HS-27A (cell line): ENCODE measurements around the gene ACBD4.

ENCODE experiments used
- DNase-seq: peaks from one replicate; pipeline ENCODE4 v3.0.0-alpha.2; 2012; ENCODE audit warnings: low read depth, missing footprints

Gene ACBD4

DNA sequence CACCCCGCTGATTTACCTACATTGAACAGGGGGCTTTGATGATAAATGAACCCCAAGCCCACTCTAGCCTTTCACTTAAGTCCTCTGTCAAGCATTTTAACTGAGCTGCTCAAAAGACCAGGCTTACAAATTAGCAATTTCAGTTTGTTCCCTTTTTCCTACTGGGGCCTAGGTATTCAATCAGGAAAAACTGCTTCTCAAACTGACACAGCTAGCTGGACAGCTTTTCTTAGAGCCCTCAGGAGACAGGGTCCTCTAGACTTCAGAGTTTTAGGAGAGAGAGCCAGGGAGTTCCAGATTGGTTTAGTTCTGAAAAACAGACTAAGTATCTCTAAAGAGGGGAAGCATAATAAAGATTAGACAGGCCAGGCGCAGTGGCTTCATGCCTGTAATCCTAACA, 20.0 kb downstream of the ACBD4 start:
- DNase-seq = no peak

DNA sequence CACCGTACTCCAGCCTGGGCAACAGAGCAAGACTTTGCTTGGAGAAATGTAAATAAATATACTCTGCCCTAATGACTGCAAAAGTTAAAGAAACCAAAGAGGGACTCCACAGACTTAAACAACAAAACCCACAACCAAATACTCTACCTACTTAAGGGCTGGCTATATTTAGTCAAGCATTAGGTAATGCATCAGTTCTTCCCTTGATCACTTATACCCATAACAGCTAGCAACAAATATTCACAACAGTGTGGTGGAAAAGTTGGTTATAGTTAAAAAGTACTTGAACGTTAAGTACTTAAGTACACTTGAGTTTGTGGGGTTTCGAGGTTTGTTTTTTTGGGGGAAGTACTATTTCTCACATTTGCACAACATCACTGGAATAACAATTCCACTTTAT, 20.8 kb downstream of the ACBD4 start:
- DNase-seq = no peak

DNA sequence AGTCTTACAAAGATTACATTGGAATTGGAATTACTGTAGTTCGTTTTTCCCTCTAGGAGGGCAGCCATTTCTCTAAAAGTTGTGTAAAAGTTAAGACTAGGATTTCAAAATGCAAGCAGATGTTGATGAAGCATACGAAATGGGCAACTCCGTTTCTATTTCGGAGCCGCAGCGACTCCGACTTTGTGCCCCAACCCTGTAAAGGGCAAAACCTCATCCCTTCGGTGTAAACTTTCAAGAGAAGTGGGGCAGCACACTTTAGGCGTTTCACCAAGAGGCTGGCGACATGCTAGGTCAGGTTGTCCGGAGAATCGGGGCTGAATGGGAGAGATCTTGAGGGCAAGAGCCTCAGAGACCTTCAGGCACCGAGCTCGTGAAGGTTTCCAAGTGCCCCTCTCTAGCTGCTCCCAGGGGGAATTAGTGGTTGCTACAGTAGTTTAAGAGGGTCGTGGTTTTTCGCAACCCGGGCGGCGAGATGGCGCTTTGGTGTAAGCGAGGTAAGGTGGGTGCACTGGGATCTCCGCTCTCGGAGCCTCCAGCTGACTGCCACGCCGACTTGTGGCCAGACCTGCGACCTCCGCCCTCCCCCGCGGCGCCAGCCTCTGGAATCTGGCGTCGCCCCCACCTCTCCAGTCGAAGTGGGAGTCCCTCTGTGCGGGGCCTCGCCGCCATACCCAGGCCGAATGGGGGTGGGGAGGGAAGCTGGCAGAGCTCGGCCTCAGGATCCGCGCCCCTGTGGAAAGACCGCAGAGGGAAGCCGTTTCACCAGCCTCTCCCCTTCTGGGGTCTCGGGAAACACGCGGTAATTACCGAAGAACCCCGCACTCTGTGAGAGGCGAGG, 25.2 kb downstream of the ACBD4 start:
- DNase-seq = no peak

DNA sequence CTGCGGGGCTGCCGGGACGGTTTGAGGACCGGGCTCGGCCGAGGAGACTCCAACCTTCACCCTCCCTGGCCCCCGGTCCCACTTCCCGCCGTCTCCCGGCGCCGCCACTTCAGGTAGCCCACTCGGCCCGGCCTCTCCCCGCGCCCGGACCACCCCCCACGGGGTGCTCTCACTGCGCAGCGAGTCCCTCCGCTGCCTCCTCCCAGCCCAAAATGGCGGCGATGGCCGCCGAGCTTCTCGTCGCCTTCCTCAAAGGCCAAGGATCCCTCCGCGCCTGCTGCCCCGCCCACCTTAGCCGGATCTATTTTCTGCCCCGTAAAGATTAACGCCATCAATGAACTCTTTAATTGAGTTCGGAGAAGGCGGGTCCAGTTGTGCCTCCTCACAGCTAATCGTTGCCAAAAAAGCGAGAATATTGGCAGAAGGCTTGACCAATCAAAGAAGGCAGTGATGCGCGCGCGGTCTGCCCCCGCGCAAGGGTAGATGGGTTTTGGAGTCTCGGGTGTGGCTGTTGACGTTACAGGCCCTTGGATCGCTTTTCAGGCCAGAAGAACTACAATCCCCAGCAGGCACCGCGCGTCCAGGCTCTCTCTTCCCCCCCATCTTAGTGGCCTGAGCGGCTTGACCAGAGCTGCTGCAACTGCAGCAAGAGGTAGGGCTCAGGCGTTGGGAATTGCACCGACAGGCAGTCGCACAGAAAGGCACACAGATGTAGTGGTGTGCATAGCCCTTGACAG, 26.0 kb downstream of the ACBD4 start, which contains the start of gene HEXIM2:
Gene HEXIM2 (plus strand): TSS at position 588 of the 737 bp plus-strand sequence. CDS start 919 bp downstream, outside the sequence.
- DNase-seq = peak; percentile 95

DNA sequence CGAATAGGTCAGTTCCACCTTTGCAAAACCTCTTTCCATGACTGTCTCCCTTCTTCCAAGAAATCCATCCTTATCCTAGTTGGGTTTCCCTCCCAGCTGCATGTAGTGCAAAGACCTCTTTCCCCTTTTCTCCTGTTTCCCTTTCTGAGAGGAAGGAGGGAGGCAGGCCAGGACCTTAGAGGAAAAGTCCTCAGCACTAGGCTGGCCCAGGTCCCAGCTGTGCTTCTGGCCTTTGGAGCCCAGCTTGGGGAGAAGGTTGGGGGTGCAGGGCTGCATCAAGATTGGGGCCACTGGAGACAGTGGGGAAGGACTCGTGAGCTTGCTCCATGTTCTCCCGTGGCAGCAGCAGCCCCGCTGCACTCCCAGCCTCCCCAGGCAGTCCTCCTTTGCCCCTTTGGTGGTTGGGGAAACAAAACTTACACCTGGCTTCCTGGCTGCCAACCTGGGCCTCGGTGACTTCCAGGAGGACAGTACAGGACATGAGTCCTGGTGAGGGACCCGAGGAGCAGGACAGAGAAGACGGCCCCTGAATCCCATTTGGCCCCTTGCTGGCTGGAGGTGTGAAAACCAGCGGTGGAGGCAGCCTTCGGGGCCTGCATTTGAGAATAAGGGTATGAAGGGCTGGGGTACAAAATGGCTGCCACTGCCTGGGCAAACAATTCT, 26.7 kb downstream of the ACBD4 start:
- no peak for DNase-seq

DNA sequence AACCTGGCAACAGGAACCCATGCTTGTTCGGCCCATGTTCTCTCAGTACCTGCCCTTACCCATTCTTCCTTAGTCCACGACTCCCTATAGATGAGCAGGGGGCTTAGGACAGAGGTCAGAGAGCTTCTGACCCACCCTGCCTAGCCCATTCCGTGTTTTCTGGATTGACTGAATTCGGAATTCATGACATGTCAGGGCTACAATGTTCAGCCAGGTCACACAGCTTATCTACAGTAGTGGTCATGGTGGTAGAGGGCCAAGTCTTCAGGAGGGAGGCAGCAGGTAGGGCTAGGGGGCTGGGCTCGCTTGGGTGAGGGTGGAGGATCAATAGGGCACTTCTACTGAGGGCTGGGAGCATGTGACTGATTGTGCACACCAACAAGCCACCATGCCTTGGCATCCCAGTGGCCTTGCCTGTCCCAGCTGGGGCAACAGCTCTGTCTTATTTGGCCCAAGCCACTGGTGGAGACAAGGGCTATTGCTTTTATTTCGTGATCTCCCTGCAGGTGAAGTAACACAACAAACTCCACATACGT, 29.3 kb downstream of the ACBD4 start:
- no peak for DNase-seq

DNA sequence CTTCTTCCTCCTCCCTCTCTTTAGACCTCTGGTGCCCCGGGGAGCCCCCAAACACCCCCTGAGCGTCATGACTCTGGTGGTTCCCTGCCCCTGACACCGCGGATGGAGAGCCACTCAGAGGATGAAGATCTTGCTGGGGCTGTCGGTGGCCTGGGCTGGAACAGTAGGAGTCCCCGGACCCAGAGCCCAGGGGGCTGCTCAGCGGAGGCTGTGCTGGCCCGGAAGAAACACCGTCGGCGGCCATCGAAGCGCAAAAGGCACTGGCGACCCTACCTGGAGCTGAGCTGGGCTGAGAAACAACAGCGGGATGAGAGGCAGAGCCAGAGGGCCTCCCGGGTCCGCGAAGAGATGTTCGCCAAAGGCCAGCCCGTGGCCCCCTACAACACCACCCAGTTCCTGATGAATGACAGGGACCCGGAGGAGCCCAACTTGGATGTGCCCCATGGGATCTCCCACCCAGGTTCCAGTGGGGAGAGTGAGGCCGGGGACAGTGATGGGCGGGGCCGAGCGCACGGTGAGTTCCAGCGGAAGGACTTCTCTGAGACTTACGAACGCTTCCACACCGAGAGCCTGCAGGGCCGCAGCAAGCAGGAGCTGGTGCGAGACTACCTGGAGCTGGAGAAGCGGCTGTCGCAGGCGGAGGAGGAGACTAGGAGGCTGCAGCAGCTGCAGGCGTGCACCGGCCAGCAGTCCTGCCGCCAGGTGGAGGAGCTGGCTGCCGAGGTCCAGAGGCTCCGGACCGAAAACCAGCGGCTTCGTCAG, 33.7 kb downstream of the ACBD4 start:
- no peak for DNase-seq

DNA sequence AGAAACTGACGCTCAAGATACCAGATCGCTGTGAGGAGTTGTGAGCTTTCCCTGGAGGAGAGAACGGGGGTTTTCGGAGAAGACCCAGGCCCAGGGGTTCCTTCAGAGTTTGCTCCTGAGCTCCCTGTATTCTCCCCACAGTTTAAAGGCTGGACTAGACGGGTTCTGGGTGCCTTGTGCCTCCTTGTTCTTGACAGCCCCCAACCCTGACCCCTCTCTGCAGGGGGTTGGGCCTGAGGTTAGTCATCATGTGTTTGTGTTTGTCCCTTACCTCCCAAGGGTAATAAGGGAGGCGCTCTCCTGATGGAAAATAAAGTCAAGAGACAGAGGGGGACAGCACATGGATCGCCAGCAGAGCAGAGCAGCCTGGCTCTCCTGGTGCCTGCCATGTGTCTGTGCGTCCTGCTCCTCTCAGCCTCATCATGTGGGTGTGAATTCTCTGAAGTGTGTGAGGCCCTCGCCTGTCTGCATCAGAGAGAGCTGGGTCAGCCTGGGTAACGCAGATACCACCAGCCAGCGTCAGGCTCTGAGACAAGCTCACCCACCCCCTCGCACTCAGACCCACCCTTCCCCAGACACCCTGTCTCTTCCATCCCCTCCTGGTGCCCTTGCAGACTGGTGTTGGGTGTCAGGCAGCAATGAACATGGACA, 34.9 kb downstream of the ACBD4 start:
- DNase-seq = no peak

DNA sequence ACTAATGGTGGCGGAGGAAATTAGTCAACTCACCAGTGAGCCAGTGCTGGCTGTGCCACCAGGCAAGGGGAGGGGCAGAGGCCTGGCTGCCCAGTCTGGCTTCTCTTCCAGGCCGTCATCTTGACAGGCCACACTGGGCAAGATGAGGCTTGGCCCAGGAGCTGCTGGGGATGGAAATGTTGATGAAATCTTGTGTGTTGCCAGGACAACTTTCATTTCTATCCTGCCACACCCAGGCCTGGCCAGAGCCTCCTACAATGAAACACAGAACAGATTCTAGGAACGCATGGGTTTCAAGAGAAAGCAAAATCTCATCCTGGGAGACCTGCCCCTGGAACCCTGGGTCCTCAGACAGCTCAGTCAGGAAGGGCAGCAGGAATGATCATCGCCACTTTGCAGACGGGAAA, 35.4 kb downstream of the ACBD4 start:
- no peak for DNase-seq

DNA sequence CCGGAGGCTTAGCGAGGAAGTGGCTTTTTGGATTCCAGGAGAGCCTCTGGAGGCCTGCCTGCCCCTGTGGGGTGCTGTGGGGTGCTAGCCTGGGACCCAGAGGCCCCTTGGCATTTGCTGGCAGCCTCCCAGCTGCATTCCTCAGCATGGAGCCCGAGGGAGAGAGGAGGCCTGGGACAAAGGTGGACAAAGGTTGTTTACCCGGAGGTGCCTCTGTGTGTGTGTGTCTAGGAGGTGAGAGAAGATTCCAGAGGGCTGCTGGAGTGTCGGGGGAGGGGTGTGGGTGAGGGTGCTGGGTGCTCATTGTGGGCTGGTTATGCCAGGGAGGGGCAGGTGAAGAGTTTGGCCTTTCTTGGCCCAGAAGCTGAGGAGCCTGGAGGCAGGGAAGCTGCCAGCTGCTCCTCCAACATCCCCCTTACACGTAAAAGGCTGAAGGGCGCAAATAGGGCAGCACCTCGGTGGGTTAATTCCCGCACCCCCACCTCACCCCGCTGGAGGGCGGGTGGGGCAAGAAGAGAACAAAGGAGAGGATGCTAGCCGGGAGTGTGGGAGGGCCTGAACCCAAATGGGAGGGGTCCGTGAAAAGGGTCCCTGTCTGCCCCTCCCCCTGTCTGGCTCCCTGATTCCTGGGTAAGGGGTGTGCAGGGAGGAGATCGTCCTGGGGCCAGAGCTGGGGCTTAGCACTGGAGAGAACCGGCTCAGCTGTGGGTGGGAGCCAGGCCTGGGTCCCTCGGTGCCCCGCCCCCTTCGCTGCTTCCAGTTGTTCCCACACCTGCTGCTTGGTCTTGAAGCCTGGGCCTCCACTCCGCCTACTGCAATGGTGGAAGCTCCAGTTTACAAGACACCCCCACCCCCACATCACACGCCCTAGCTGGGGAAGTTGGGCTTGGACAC, 36.1 kb downstream of the ACBD4 start:
- no peak for DNase-seq

DNA sequence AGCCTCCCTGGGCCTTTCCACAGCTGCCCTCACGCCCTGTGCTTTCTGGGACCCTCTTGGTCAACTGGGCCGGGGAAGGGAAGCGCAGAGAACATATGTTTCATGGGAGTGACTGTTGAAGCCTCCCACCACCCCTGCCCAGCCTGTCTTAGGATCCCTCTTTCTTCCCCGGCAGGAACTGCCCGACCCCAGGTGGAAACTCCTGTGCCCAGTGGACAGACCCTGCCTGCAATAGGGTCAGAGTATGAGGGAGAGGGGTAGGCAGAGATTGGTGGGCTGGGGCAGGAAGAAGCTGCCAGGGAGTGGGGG, 36.7 kb downstream of the ACBD4 start:
- no peak for DNase-seq

DNA sequence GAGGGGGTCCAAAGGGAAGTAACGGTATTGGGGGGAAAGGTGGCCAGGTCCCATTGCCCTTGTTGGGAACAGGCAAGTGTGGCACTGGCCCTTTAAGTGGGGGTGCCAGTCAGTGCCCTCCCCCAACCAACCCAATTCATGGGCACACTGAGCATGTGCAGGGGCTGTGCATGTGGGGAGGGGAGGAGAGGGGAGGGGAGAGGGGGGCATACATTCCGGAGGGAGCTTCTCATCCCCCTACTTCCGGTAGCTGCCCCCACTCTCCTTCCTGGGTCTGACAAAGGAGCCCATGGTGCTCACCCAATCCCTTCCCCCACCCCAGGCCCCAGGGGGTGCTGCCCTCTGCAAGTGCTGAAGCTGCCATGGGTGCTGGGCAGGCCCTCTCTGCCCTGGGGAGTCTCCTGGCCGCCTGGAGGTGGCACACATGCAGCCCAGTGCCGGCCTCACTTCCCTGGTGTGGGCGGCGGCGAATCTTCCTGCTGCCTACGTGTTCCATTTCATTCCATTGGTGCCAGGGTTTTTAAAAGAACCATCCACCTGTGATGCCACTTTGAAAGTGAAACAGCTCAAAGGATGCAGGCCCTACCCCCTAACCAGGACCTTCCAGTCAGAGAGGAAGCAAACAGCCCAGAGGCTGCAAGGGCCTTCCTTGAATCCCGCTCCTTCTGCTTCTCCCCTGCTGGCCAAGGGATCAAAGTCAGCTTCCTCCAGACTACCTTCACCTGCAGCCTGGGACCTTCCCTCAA, 37.2 kb downstream of the ACBD4 start:
- DNase-seq = no peak

DNA sequence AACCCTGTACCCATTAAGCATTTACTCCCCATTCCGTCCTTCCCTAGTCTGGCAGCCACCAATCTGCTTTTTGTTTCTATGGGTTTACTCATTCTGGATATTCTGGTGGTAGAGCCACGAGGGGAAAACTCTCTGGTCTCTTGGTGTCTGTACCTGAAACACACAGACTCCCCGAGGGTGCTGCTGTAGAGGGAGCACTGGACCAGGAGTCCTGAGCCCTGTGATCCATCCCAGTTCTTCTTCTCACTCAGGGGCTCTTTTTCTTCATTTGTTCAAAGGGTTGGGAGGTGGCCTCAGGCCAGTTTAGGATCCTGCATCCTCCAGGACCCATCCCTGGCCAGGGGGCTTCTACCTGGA, 40.2 kb downstream of the ACBD4 start:
- no peak for DNase-seq

DNA sequence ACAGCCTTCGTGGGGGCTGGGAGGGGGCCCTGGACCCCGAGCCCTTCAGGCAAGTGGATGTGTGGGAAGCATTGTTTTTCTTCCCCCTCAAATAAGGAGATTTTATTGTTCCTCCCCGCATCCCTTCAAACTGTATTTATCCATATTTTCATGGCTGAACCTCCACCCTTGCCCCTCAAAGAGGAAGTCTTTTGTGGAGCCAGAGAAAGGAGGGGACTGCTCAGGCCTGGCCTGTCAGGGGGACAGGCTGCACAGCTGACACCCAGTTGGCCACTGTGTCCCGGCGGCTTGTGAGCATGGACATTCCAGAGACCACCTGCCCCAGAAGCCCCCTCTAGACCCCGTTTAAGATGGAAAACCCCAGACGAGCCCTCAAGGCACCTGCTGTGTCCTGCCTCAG, 42.1 kb downstream of the ACBD4 start:
- DNase-seq = no peak

DNA sequence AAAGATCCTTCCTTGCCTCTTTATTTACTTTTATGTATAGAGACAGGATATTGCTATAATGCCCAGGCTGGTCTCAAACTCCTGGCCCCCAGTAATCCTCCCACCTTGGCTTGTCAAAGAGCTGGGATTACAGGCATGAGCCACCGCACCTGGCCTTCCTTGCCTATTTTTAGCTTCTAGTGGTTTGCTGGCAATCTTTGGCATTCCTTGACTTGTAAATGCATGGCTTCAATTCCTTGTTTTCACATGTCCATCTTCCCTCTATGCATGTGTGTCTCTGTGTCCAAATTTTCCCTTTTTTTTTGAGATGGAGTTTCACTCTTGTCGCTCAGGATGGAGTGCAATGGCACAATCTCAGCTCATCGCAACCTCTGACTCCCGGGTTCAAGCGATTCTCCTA, 48.7 kb downstream of the ACBD4 start:
- DNase-seq = no peak

DNA sequence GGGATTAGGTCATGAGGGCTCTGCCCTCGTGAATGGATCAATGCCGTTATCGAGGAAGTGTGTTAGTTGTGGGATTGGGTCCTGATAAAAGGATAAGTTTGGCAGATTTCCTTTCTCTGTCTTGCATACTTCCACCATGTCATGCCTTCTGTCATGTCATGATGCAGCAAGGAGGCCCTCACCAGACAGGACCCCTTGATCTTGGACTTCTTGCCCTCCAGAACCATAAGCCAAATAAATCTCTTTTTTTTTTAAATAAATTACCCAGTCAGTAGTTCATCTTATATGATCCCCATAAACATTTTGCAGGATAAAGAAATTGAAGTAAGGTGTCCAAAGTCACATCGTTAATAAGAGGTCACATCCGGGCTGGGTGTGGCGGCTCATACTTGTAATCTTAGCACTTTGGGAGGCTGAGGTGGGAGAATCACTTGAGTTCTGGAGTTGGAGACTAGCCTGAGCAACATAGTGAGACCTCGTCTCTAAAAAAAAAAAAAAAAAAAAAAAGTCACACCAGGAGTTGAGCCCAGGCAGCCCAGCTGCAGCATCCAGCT, 51.4 kb downstream of the ACBD4 start:
- DNase-seq = no peak

DNA sequence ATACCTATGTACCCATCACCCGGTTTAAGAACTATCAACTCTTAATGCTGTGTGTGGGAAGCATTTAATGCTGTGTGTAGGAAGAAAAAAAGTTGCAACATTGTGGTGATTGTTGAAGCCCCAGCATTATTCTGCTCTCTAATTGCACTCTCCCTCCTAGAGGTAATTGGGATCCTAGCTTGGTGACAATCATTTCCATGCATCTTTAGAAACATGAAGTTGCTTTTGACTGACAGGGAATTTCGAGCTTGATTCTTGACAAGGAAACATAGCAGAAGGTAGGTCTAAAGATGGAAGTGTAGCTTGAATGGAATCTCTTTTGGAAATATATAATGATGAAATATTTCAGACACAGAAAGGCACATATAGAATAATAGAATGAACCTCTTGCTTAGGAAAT, 53.5 kb downstream of the ACBD4 start:
- no peak for DNase-seq

DNA sequence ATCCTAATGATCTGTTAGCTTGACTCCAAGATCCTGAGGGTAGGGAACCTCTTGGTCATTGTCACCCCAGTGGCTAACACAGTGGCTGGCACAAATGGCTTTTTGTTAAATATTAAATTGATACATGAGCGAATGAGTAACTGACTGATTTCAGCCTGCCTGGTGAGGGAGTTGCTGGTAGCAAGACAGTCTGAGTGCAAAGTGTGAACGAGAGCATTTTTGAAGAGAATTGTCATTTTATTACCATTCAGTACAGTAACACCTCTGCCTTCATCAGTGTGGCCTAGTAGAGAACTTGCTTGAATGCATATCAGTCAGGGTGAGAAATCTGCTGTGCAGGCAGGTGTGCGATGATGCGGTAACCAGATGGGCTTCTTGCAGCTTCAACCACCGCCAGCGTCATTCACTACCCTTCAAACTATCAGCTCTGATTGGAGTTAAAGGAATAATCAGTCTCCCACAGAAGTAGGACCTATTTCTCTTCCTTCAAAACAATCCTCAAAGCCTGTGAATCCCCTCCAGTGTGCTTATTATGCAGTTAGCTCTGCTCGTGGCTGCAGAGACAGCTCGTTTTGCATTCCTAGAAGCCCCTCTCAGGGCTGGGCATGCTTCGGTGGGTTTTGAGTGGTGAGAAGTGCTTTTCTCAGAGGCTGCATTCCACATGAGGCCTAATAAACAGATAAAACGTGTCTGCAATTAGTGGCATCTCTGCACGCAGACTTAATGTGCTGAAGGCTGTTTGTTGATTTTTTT, 55.2 kb downstream of the ACBD4 start:
- no peak for DNase-seq
